ENCODE results near the gene STEAP3.

GRCh38 chr2:119304847-119305246 is 81.2 kb downstream of the STEAP3 start:
- TF ChIP-seq YY1 (IDR thresholded peaks at IDR 0.05; ENCODE audit: insufficient read depth, insufficient read length) (no peak), ZNF274 (IDR thresholded peaks at IDR 0.05; ENCODE audit: low read depth, low read length) (no peak), SUZ12 (IDR thresholded peaks at IDR 0.05; ENCODE audit: extremely low read depth, insufficient read depth, insufficient read length) (no peak)

Measured in NT2/D1 (cell line).